CD4-positive, alpha-beta memory T cell (primary cell): ENCODE measurements around the gene LRP1B. TPM values are rescaled to one million over a fixed set of nuclear protein-coding genes. Genes with fewer than 3 reads are reported as not detected.

ENCODE experiments used
- CTCF ChIA-PET: fragments of 350-600 bp; sonication (Branson Sonifier 250); formaldehyde crosslinking; loops from one replicate; lab custom pipeline; 2021; ENCODE audit warnings: inconsistent platforms; ENCODE audit not compliant: partially characterized antibody; lab: Charles Lee
- POLR2A ChIA-PET: fragments of 350-600 bp; sonication (Branson Sonifier 250); formaldehyde crosslinking; loops from one replicate; lab custom pipeline; 2021; ENCODE audit not compliant: partially characterized antibody; lab: Charles Lee
- DNase-seq, 5 donors: peaks; one replicate each; pipeline versions ENCODE4 v3.0.0 to v3.0.0-alpha.2; 2020 to 2022; ENCODE audit warnings: mixed read lengths in 1 of 5
- H3K27ac ChIP-seq: one replicate; pipeline ENCODE4 v1.7.0; 2013; ENCODE audit warnings: low read depth, low read length
- H3K27me3 ChIP-seq: 2 replicates; pipeline ENCODE4 v1.7.0; 2013; ENCODE audit warnings: mild to moderate bottlenecking, low read length, moderate library complexity; ENCODE audit not compliant: insufficient read depth
- H3K36me3 ChIP-seq: 2 replicates; pipeline ENCODE4 v1.7.0; 2013; ENCODE audit warnings: mild to moderate bottlenecking, low read length, moderate library complexity; ENCODE audit not compliant: insufficient read depth
- H3K4me1 ChIP-seq: 2 replicates; pipeline ENCODE4 v1.7.0; 2013; ENCODE audit warnings: mild to moderate bottlenecking, low read length, moderate library complexity; ENCODE audit not compliant: insufficient read depth
- H3K4me3 ChIP-seq, 2 donors: one replicate each; pipeline ENCODE4 v1.7.0; 2013; ENCODE audit warnings: low read length in 2 of 2, mild to moderate bottlenecking in 1 of 2
- H3K9me3 ChIP-seq, 2 donors: one replicate each; pipeline ENCODE4 v1.7.0; 2013; ENCODE audit warnings: low read length in 2 of 2, control low read depth in 1 of 2; ENCODE audit not compliant: control insufficient read depth in 1 of 2
- H3K27ac Mint-ChIP-seq, 7 donors: one replicate each; pipeline ENCODE4 v1.8.0; 2020 to 2021; ENCODE audit warnings: mixed read lengths in 7 of 7, mild to moderate bottlenecking in 6 of 7, inconsistent platforms in 3 of 7, moderate library complexity in 3 of 7
- H3K27me3 Mint-ChIP-seq, 2 donors: one replicate each; pipeline ENCODE4 v1.8.0; 2020 to 2021; ENCODE audit warnings: mixed read lengths in 2 of 2
- H3K36me3 Mint-ChIP-seq, 2 donors: one replicate each; pipeline ENCODE4 v1.8.0; 2020 to 2021; ENCODE audit warnings: mixed read lengths in 2 of 2, inconsistent platforms in 1 of 2, mild to moderate bottlenecking in 1 of 2
- H3K4me1 Mint-ChIP-seq, 4 donors: one replicate each; pipeline ENCODE4 v1.8.0; 2020 to 2021; ENCODE audit warnings: mixed read lengths in 4 of 4, mild to moderate bottlenecking in 1 of 4
- H3K4me3 Mint-ChIP-seq, 8 donors: one replicate each; pipeline ENCODE4 v1.8.0; 2020 to 2021; ENCODE audit warnings: mixed read lengths in 8 of 8, mild to moderate bottlenecking in 7 of 8, moderate library complexity in 6 of 8, inconsistent platforms in 3 of 8
- H3K9me3 Mint-ChIP-seq, 8 donors: one replicate each; pipeline ENCODE4 v1.8.0; 2020 to 2021; ENCODE audit warnings: mixed read lengths in 8 of 8, mild to moderate bottlenecking in 5 of 8, inconsistent platforms in 3 of 8, moderate library complexity in 1 of 8
- intact Hi-C: fragments of 100-400 bp; cut with micrococcal nuclease; formaldehyde crosslinking; loops from one replicate; pipeline ENCODE4 v1.15.1; 2023
- polyA plus RNA-seq, 2 donors: library from polyadenylated mRNA; unstranded; fragments of 300-500 nt; fragmentation: Illumina TruSeq; gene quantifications; one replicate each; pipeline ENCODE4 v1.2.3, GENCODE V29; 2021
- total RNA-seq, 2 experiments: library from RNA; stranded (reverse); gene quantifications; one replicate each; pipeline ENCODE4 v1.2.3, GENCODE V29; 2021

LRP1B gene
- total and polyA plus RNA-seq, 4 experiments from 2014 or later = not detected

GRCh38 chr2:141392517-141393213 lies 738.2 kb downstream of the LRP1B start:
- no peaks in the 10 kb centered on the region for H3K9me3 ChIP-seq
- no peak for DNase-seq
- ChIA-PET CTCF (no interaction called here), POLR2A (no interaction called here)
- H3K36me3 ChIP-seq = no peaks in the 10 kb centered on the region
- H3K27me3 ChIP-seq = no peaks in the 10 kb centered on the region
- Mint-ChIP-seq H3K27ac (no peak overlapping the region), H3K27me3 (no peaks in the 10 kb centered on the region), H3K4me3 (no peak overlapping the region), H3K9me3 (peaks cover 0 to 14% (median 4%) of the 10 kb centered on the region in 8 donors), H3K36me3 (no peaks in the 10 kb centered on the region), H3K4me1 (no peaks in the 10 kb centered on the region)
- intact Hi-C loops = no loop called here
- no peaks in the 10 kb centered on the region for H3K4me1 ChIP-seq
- H3K4me3 ChIP-seq = no peak overlapping the region
- H3K27ac ChIP-seq = no peak overlapping the region

GRCh38 chr2:141386168-141386567 lies 744.6 kb downstream of the LRP1B start:
- DNase-seq = no peak
- CTCF ChIA-PET = no interaction called here
- Mint-ChIP-seq H3K9me3 (peaks cover 2 to 23% (median 10%) of the 10 kb centered on the region in 8 donors), H3K4me3 (no peak overlapping the region), H3K27me3 (no peaks in the 10 kb centered on the region), H3K36me3 (no peaks in the 10 kb centered on the region), H3K4me1 (no peaks in the 10 kb centered on the region), H3K27ac (no peak overlapping the region)
- no peak overlapping the region for H3K4me3 ChIP-seq
- no peaks in the 10 kb centered on the region for H3K9me3 ChIP-seq
- H3K27me3 ChIP-seq = no peaks in the 10 kb centered on the region
- H3K4me1 ChIP-seq = no peaks in the 10 kb centered on the region
- POLR2A ChIA-PET = no interaction called here
- no peak overlapping the region for H3K27ac ChIP-seq
- no peaks in the 10 kb centered on the region for H3K36me3 ChIP-seq
- intact Hi-C loops = no loop called here

- no peak overlapping the region for H3K4me3 Mint-ChIP-seq
- no peaks in the 10 kb centered on the region for H3K36me3 ChIP-seq
- no peak overlapping the region for H3K4me3 ChIP-seq
- no peaks in the 10 kb centered on the region for H3K36me3 Mint-ChIP-seq
- DNase-seq = no peak
- CTCF ChIA-PET = no interaction called here
- no peaks in the 10 kb centered on the region for H3K27me3 Mint-ChIP-seq
- no peaks in the 10 kb centered on the region for H3K4me1 ChIP-seq
- POLR2A ChIA-PET = no interaction called here
- intact Hi-C loops = no loop called here
- H3K27ac ChIP-seq = no peak overlapping the region
- peaks cover 4 to 28% (median 13%) of the 10 kb centered on the region in 8 donors for H3K9me3 Mint-ChIP-seq
- H3K4me1 Mint-ChIP-seq = no peaks in the 10 kb centered on the region
- H3K27me3 ChIP-seq = no peaks in the 10 kb centered on the region
- H3K9me3 ChIP-seq = no peaks in the 10 kb centered on the region
- H3K27ac Mint-ChIP-seq = no peak overlapping the region
Observed at GRCh38 chr2:141384676-141385075, 746.1 kb downstream of the LRP1B start.

- no peaks in the 10 kb centered on the region for H3K27me3 ChIP-seq
- ChIA-PET CTCF (no interaction called here), POLR2A (no interaction called here)
- no peaks in the 10 kb centered on the region for H3K36me3 ChIP-seq
- H3K9me3 ChIP-seq = no peaks in the 10 kb centered on the region
- H3K4me1 ChIP-seq = no peaks in the 10 kb centered on the region
- H3K4me3 ChIP-seq = no peak overlapping the region
- H3K9me3 Mint-ChIP-seq = peaks cover 4 to 33% (median 15%) of the 10 kb centered on the region in 8 donors
- no peak overlapping the region for H3K27ac ChIP-seq
- no peak for DNase-seq
- no peaks in the 10 kb centered on the region for H3K36me3 Mint-ChIP-seq
- no peaks in the 10 kb centered on the region for H3K4me1 Mint-ChIP-seq
- H3K27me3 Mint-ChIP-seq = no peaks in the 10 kb centered on the region
- H3K27ac Mint-ChIP-seq = no peak overlapping the region
- no peak overlapping the region for H3K4me3 Mint-ChIP-seq
- intact Hi-C loops = no loop called here
Observed at GRCh38 chr2:141381946-141382345, 748.9 kb downstream of the LRP1B start.

GRCh38 chr2:141380008-141380979 lies 750.5 kb downstream of the LRP1B start:
- H3K27me3 ChIP-seq = no peaks in the 10 kb centered on the region
- peaks cover 0 to 3% of the 10 kb centered on the region in 2 donors for H3K9me3 ChIP-seq
- Mint-ChIP-seq H3K27ac (no peak overlapping the region), H3K4me1 (no peaks in the 10 kb centered on the region), H3K36me3 (no peaks in the 10 kb centered on the region), H3K4me3 (no peak overlapping the region), H3K27me3 (no peaks in the 10 kb centered on the region), H3K9me3 (peaks cover 4 to 38% (median 17%) of the 10 kb centered on the region in 8 donors)
- ChIA-PET POLR2A (no interaction called here), CTCF (no interaction called here)
- no peaks in the 10 kb centered on the region for H3K36me3 ChIP-seq
- H3K27ac ChIP-seq = no peak overlapping the region
- no peak for DNase-seq
- intact Hi-C loops = no loop called here
- H3K4me3 ChIP-seq = no peak overlapping the region
- no peaks in the 10 kb centered on the region for H3K4me1 ChIP-seq

GRCh38 chr2:141364821-141365220 lies 766.0 kb downstream of the LRP1B start:
- Histone ChIP-seq H3K4me1 (no peaks in the 10 kb centered on the region), H3K27ac (no peak overlapping the region), H3K4me3 (no peak overlapping the region), H3K27me3 (no peaks in the 10 kb centered on the region), H3K36me3 (no peaks in the 10 kb centered on the region), H3K9me3 (no peaks in the 10 kb centered on the region)
- Mint-ChIP-seq H3K9me3 (peaks cover 4 to 17% (median 8%) of the 10 kb centered on the region in 8 donors), H3K27me3 (no peaks in the 10 kb centered on the region), H3K27ac (no peak overlapping the region), H3K36me3 (no peaks in the 10 kb centered on the region), H3K4me1 (no peaks in the 10 kb centered on the region), H3K4me3 (no peak overlapping the region)
- ChIA-PET CTCF (no interaction called here), POLR2A (no interaction called here)
- intact Hi-C loops = no loop called here
- no peak for DNase-seq

GRCh38 chr2:141362311-141362710 lies 768.5 kb downstream of the LRP1B start:
- no peak overlapping the region for H3K27ac Mint-ChIP-seq

More at GRCh38 chr2:141362311-141362710, 768.5 kb downstream of the LRP1B start:
- CTCF ChIA-PET = no interaction called here
- Mint-ChIP-seq H3K4me1 (no peaks in the 10 kb centered on the region), H3K27me3 (no peaks in the 10 kb centered on the region), H3K9me3 (peaks cover 3 to 17% (median 11%) of the 10 kb centered on the region in 8 donors), H3K36me3 (no peaks in the 10 kb centered on the region), H3K4me3 (no peak overlapping the region)
- POLR2A ChIA-PET = no interaction called here
- Histone ChIP-seq H3K27me3 (no peaks in the 10 kb centered on the region), H3K36me3 (no peaks in the 10 kb centered on the region), H3K9me3 (no peaks in the 10 kb centered on the region), H3K4me1 (no peaks in the 10 kb centered on the region), H3K27ac (no peak overlapping the region), H3K4me3 (no peak overlapping the region)
- intact Hi-C loops = no loop called here
- no peak for DNase-seq
